ENCODE measurements around the gene HOGA1.

DNA sequence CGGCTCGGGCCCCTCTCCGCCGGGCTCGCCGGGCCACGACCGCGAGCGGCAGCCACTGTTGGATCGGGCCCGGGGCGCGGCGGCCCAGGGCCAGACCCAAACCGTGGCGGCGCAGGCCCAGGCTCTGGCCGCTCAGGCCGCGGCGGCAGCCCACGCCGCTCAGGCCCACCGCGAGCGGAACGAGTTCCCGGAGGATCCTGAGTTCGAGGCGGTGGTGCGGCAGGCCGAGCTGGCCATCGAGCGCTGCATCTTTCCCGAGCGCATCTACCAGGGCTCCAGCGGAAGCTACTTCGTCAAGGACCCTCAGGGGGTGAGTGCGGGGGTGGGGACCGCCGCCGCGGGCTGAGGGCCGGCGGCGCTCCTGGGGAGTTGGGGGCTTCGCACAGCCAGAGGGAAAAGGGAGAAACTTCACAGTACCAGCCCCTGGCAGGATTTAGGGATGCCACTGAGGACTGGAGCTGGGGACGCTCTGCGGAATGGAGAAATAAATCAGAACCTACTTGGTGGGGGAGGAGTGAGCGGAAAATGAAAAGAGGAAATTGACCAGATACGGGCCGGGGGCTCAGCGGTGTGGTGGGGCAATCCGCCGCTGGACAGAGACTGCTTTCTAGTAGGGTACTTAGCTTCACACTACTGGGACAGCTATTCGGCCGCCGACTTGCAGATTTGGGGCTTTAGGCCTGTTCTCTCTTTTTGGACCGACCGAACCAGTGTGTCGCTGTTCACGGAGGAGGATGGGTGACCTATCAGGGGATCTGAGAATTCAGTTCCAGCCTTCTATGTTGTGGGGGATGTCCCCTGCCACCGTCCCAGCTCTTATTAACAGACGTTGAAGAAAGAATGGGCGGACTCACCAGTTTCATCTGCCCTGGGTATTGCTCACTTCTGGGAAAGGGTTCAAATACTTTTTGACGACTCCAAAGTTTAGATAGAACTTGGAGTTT, 57.0 kb downstream of the HOGA1 start:
- TF ChIP-seq SUZ12 (IDR thresholded peaks at IDR 0.05) (no peak), FOXM1 (IDR thresholded peaks at IDR 0.05; ENCODE audit: borderline replicate concordance) (no peak), ZNF384 (IDR thresholded peaks at IDR 0.05) (no peak), SP1 (IDR thresholded peaks at IDR 0.05) (no peak), LEF1 (IDR thresholded peaks at IDR 0.05; ENCODE audit: borderline replicate concordance) (peak; percentile 61; the same call in 1 of the 2 replicates), L3MBTL2 (conservative IDR thresholded peaks at IDR 0.05) (no peak), FOXA1 (IDR thresholded peaks at IDR 0.05) (no peak)
- TF ChIP-seq, protein P1, sequence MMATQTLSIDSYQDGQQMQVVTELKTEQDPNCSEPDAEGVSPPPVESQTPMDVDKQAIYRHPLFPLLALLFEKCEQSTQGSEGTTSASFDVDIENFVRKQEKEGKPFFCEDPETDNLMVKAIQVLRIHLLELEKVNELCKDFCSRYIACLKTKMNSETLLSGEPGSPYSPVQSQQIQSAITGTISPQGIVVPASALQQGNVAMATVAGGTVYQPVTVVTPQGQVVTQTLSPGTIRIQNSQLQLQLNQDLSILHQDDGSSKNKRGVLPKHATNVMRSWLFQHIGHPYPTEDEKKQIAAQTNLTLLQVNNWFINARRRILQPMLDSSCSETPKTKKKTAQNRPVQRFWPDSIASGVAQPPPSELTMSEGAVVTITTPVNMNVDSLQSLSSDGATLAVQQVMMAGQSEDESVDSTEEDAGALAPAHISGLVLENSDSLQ (IDR thresholded peaks at IDR 0.05), result no peak

Data from HEK293T (cell line).